ENCODE results near the gene ZFYVE26.
A peak's percentile ranks its signal among the peaks of the same experiment; 100 is the strongest.
"Not testable (repeated sequence)": the region's sequence is repeated elsewhere in the genome, so short reads cannot be mapped to it uniquely, and the experiment has no call there.

The ZFYVE26 gene

DNA sequence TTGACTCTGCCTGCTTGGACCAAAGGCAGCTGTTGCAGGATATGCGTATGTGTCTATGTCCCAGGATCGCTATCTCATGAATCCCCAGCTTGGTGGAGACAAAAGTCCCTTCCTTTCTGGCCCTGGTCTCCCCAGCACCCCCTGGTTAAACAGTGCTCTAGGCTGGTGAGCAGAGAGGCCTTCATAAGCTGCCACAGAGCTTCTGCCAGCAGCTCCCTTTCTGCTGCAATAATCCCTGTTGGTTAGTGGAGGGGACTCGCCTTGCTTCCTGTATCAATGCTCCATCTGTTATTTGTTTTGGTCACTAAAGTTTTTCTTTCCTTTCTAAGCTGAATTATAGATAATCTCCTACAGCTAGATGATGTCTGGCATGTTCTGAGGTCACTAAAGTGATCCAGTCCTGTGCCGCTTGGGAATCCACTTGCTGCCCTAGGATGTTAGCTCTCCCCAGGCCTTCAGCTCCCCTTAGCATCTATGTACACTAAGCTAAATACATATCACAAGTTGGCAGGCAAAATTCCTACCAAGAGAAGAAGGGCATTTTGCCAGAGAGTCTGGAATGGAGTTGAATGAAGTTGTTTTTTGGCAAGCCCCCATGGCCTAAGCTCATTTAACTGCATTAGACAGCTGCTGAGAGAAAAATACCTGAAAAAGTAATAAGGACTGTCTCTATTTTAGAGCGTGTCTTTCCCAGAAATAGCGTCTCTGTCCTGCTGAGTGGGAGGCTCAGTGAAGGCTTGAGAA, 66.9 kb downstream of the ZFYVE26 start:
- DNase-seq (ENCODE audit: low read depth), result no peak

DNA sequence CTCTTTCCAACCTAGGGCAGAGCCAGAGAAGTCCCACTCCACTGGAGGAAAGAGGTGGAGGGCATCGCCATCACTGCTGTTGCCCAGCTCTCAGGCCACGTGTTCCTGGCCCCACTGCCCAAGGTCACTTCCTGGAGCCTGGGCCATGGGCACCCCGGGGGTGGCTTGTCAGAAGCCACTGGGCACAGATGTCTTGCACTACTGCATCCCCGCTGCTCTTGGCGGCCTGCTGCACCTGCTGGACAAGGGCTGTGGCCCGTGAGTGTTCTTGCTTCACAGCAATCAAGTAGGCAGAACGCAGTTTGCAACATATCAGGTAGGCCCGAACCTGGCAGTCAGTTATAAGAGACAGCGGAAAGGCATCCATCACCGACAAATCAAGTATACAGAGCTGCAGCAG, 68.1 kb downstream of the ZFYVE26 start:
- no peak for DNase-seq (ENCODE audit: low read depth)

DNA sequence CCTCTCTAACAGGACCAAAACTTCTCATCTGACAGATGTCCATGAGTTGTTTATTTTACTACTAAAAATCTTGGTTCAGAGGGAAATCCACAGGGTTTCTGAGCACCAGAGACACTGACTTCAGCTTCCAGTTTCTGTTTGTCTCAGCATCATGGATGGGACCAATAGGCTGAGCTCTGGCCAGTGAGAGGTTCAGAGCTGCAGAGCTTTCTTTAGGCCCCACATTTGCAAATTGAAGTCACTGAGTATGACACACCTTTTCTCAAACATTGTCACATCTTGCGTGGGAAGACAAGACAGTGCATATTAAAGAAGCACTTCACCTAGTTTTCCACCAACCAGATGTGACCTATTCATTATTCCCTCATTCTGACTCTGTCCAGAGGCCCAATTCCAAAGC, 69.5 kb downstream of the ZFYVE26 start:
- DNase-seq (ENCODE audit: low read depth), result no peak

DNA sequence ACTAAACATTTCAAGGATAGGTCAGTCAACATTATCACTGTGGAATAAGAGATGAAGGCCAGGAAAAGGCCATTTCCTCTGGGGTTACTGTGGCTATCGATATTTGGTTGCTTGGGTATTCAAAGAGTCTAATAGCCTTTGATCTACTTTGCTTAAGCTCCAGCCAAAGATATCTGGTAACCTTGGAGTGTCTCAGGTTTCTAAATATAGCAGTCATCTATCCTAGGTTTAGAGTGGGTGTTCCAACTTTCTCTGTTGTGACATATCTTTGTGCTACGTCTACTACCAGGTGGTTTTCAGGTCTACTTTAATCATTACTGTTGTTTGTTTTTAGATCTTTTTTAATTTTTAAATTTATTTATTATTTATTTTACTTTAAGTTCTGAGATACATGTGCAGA, 72.3 kb downstream of the ZFYVE26 start:
- DNase-seq (ENCODE audit: low read depth), result no peak

DNA sequence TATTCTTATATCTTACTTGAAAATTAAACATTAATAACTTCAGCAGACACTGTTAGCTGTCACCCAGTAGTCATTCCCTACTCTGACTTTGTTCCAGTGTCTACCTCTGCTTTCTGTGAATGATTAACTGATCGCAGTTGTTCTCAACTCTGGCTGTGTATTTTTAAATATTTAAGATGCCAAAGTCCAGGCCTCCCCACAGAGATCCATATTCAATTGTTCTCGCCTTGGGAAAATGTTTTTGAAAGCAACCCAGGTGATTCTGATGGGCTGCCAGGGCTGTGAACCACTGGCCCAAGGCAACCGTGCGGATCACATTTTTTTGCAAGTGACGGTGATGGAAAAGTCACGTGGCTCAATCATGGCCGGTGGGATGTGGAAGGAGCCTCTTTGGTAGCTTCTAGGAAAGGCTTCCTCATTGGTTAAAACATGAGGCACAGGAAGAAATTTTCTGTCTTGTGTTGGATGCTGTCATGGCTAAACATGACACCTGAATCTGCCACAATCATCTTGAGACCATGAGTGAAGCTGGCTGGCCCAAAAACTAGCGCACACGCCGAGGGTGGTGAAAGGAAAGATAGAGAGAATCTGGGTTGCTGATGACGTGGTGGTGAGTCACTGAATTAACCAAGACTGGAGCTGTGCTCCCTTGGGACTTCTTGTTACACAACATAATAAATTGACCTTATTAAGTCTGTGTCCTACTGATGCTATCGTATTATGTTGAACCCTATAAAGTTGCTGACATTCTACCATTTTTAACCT, 77.5 kb downstream of the ZFYVE26 start:
- DNase-seq (ENCODE audit: low read depth), result peak; percentile 94

DNA sequence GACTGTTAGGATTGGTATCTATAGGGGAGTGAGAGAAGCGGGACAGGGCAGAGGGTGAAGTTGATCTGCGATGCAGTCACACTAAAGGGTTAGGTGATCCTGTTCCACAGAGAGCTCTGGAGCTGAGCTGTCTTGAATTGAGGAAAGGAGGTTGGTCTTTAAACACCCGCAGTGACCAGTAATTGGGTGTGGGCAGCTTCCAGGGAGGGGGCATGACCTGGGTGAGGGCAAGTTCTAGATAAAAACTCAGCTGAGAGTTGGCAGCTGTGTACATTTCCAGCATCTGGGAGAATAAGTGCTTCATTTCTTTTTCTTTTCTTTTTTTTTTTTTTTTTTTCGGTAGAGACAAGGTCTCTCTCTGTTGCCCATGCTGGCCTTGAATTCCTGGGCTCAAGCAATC, 79.6 kb downstream of the ZFYVE26 start:
- DNase-seq (ENCODE audit: low read depth), result no peak

DNA sequence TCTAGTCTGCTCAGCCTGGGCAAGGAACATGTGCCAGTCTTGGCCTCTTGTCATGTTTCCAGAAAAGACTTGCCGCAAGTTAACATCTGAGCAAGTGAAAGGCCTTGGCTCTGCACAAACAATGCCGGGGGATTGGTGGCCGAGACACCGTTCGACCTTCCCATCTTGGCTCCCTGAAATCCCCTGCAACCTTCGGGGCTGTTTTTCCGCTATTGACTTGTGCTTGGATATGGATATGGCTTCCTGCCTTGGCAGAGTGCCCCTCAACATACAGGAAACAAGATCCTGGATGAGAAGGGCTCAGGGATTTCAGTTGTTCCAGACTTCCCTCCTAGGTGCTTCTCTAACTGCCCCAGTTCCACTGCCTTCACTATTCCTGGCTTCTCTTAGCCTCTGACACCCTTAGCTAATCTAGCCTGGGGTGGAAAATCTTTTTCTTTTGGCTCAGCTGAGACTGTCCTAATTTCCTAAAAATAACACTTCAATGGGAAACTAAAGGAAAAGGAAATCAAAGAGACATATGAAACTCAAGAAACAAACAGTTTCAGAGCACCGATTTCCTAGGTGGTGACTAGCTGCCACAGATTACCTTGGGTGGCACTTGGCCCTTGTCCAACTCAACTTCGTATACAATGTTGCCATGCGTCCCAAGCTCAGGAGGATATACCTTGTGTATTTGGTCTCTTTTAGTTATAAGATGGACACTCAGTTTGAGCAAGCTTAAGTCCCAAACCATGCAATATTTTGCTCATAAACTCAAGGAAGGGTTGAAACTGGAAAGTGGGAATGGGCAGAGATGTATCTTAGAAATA, 80.8 kb downstream of the ZFYVE26 start:
- DNase-seq (ENCODE audit: low read depth), result no peak

DNA sequence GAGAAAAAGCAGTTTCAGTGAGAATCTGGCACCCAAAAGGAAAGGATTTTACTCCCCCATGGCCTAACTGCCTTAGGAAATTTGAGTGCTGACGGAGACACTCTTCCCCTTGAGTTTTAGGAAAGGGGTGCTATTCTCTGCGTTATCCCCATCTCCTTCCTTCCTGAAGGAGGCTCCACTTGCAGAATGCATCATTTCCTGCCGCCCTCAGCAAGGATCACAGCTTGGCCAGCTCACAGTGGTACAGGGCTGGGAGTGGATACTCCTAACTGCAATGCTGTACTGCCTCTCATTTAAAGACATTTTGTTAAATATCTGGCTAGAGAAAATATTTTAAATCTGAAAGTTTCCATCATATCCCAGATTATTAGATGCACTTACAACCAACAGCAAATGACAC, 81.7 kb downstream of the ZFYVE26 start:
- DNase-seq (ENCODE audit: low read depth), result no peak

DNA sequence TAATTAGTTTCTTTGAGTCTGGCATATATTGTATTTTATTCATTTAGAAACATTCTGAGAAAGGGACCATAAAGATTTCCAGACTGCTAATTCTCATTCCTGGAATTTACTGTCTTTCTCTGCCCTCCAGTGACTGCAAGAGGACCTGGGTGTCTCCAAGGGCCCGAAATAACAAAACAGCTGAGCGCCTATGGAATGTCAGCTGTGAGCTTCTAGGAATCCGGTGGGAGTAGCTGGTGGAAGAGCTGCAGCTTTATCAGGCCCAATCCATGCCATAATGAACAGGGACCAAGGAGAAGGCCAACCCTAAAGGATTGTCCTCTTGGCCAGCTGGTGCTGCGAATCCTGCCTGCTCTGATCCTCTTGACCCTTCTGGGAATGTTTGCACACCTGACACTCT, 82.8 kb downstream of the ZFYVE26 start:
- DNase-seq (ENCODE audit: low read depth), result no peak

DNA sequence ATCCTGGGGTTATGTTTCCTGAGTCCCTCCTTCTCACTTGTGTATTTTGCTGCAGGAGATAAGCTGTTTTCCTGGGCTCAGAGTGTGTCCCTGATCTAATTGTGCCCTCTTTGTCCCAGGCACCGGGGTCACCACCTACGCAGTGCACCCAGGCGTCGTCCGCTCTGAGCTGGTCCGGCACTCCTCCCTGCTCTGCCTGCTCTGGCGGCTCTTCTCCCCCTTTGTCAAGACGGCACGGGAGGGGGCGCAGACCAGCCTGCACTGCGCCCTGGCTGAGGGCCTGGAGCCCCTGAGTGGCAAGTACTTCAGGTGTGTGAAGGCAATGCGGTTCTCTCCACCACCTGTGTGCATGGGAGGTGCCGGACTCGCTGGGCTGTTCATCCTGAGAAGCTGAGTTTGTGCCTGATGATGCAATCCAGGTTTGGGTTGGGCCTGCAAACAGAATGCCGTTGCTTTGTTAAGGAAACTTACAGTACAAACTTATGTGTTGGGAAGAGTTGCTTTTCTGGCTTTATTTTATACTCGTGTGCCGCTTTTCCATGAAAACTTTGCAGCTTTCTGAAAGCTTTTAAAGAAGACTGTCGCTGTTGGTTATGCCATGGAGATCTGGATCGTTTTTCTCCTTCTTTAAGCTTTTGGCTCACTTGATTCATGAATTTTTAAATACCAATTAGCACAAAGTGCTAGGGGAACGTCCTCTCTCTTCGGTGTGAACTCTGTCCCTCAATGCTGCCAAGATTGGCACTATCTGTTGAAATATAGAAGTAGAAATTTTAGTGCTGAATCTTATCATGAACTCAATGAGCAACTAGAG, 87.1 kb downstream of the ZFYVE26 start:
- DNase-seq (ENCODE audit: low read depth), result no peak

DNA sequence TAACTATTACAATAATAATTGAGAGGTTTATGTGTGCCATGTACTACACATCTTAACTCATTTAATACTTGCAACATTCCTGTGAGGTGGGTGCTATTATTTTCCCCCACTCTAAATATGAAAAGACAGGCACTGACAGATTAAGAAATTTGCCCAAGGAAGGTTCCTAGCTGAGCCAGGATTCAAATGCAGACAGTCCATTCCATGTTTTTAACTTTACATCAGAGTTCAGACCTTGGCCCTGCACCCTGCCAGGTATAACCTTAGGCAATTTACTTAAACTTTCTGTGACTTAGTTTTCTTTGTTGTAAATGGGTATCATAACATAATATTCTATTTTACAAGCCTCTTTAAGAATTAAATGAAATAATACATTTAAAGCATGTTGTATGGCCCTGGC, 88.1 kb downstream of the ZFYVE26 start:
- no peak for DNase-seq (ENCODE audit: low read depth)

DNA sequence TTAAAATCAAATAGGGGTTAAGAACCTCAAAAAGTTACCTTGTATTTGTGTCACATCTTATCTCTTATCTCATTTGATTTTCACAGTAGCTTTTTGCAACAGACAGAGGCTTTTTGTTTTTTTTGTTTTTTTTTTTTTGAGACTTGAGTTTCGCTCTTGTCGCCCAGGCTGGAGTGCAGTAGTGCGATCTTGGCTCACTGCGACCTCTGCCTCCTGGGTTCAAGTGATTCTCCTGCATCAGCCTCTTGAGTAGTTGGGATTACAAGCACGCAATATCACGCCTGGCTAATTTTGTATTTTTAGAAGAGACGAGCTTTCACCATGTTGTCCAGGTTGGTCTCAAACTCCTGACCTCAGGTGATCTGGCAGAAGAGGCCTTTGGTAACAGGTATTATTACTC, 89.0 kb downstream of the ZFYVE26 start:
- no peak for DNase-seq (ENCODE audit: low read depth)

DNA sequence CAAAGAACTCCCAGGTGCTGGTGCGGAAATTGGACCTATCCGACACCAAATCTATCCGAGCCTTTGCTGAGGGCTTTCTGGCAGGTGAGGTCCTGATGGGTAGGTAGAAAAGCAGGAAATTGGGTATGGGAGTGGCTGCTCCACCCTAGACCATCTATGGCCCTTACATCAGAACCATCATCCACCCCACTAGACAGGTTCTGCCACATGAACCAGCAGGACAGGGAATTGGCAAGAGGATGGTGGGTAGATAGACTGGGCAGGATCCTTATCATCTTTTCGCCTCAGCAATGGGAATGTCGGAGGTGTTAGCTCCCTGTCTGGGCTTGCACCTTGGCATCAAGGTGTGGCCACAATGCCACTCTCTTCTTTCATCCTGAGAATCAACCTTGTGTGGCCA, 91.2 kb downstream of the ZFYVE26 start:
- no peak for DNase-seq (ENCODE audit: low read depth)

DNA sequence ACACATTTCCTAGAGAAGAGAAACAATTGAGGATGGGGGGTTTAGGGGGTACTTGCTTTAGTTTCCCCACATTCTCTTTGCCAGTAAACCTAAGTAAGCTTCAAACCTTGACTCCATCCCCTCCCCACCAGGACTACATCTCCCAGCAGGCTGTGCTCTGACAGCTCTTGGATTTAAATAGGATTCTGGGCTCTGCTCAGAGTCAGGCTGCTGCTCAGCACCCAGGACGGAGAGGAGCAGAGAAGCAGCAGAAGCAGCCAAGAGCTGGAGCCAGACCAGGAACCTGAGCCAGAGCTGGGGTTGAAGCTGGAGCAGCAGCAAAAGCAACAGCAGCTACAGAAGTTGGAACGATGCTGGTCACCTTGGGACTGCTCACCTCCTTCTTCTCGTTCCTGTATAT, 94.1 kb downstream of the ZFYVE26 start:
- DNase-seq (ENCODE audit: low read depth), result peak; percentile 35

DNA sequence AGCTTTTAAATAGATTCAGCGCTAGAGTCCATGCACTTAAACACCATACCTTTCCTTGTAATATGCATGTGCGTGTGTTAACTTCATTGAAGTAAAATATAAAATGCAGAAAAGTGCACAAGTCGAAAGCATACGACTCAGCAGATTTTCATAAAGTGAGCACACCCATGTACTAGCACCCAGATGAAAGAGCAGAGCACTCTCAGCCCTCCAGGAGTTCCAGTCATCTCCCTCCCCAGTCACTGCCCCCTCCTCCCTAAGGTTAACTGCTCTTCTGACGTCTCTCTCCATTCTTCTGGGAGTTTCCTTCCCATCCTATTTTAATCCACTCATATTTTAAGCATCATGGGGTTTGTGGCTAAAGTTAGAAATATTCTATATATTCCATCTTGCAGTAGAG, 94.5 kb downstream of the ZFYVE26 start:
- no peak for DNase-seq (ENCODE audit: low read depth)

DNA sequence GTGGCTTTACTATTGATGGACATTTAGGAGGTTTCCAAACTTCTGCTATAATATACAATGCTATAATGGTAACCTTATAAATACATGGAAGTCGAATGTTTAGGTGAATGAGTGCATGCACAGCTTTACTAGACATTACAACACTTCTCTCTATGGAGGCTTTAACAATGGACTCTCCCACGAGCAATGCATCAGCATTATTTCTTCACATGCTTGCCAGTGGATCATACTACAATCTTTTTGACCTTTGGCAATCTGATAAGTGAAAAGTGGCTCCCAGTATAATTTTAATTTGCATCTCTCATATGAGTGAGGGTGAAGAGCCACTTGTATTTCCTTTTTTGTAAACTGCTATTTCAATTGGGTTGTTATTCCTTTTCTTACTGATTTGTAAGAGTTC, 96.5 kb downstream of the ZFYVE26 start:
- DNase-seq (ENCODE audit: low read depth), result no peak

DNA sequence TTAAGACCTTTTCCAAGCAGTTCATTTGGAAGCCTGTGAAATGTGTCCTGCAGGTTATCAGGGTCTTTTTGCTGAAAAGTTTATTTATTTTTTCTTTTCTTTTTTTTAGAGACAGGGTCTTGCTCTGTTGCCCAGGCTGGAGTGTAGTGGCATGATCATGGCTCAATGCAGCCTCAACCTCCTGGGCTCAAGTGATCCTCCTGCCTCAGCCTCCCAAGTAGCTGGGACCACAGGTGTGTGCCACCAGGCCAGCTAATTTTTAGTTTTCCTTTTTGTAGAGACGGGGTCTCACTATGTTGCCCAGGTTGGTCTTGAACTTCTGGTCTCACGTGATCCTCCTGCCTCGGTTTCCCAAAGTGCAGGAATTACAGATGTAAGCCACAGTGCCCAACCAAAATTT, 97.0 kb downstream of the ZFYVE26 start:
- DNase-seq (ENCODE audit: low read depth), result not testable (repeated sequence)

DNA sequence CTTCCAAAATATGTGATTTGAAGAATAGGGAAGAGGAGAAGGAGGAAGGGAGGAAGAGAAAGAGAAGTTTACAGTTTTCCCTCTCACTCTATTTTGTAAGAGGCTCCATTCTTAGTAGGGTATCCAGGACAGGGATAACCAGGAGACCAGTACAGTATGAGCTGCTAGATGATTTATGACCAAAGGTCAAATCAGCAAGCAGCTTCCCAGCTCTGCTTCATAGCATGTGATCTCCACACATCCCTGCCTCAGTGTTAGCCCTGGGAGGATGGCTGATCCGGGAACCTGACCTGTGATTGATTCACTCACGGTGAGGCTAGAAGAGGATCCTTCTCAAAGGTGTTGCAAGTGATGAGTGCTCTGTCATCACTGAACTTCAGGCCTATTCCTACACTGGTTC, 98.1 kb downstream of the ZFYVE26 start:
- DNase-seq (ENCODE audit: low read depth), result no peak

DNA sequence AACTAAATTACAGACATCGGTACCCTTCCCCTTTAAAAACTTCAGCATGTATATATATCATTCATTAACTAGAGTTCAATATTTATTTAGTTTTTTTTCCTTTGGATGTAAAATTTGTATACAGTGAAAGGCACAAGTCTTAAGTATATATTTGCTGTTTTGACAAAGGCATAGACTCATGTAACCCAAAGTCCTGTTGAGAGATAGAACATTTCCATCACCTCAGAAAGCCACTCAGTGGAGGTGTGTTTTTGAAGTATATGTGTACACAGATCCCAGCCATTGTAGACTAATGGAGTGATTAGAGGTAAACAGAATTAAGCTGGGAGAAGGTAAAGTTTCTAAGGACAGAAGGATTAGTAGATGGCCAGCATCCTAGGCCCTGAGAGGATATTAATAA, 99.3 kb downstream of the ZFYVE26 start:
- no peak for DNase-seq (ENCODE audit: low read depth)

DNA sequence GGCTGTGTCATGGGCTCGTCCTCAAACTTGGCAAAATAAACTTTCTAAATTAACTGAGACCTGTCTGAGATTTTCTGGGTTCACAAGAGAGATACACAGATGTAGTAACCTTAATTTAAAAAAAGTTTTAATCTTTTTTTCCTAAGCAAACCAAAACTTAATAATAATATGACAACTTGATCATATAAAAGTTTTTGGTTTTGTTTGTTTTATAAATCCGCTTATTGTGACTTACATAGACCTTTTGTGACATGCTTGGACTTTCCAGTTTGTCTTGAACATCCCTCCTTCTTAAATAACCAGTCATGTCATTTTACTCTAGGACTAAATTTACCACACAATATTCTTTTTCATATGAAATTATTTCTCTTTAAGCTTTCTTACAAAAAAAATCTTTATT, 106.2 kb downstream of the ZFYVE26 start:
- DNase-seq (ENCODE audit: low read depth), result no peak

DNA sequence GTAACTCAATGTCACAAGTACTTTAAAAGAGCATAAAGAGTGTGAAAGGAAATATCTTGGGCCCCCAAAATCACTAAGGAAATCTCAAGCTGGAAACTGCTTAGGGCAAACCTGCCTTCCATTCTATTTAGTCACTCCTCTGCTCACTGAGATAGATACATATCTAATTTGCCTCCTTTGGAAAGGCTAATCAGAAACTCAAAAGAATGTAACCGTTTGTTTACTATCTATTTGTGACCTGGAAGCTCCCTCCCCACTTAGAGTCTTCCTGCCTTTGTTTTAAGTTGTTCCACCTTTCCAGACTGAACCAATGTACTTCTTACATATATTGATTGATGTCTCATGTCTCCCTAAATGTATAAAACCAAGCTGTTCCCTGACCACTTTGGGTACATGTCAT, 106.6 kb downstream of the ZFYVE26 start:
- not testable (repeated sequence) for DNase-seq (ENCODE audit: low read depth)

DNA sequence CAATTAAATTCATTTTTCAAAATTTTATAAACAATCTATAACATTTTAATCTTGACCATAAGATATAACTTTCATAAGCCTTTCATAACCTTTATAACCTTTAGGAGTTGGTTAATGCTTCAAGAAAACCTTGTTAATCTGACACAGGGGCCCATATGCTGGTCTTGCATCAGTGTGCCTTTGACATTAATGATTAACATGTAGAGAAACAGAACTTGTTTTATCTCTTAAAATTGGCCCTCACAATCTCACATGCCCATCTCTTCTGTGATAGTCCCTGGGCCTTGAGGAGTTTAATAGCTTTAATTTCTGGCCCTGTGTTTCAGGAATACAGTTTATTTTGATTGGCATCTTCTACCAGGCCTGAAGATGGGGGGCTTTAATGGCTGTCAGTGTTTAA, 107.0 kb downstream of the ZFYVE26 start:
- DNase-seq (ENCODE audit: low read depth), result not testable (repeated sequence)
